ENCODE results near the gene CDYL. TPM values are rescaled to one million over a fixed set of nuclear protein-coding genes. Genes with fewer than 3 reads are reported as not detected.

Gene CDYL
- total RNA-seq, 1 donor from 2014 or later, result 31.9 TPM

GRCh38 chr6:4902363-4902762 is 126.2 kb downstream of the CDYL start:
- DNase-seq (ENCODE audit: extremely low spot score in 2 of 2), result peak in 1 of 2 donors; percentile 11
- no peaks in the 10 kb centered on the region for H3K36me3 ChIP-seq

GRCh38 chr6:4903121-4903520 is 126.9 kb downstream of the CDYL start:
- intact Hi-C loops (cut with DNase I), result no loop called here
- Histone ChIP-seq H3K9me3 (no peaks in the 10 kb centered on the region), H3K27me3 (no peaks in the 10 kb centered on the region), H3K4me1 (peaks cover 46% of the 10 kb centered on the region), H3K4me3 (no peak overlapping the region), H3K36me3 (no peaks in the 10 kb centered on the region), H3K27ac (no peak overlapping the region)
- TF ChIP-seq POLR2A (IDR thresholded peaks at IDR 0.05) (no peak), POLR2AphosphoS5 (IDR thresholded peaks at IDR 0.05; ENCODE audit: insufficient read depth in 1 of 2, low read depth in 1 of 2) (no peak), CTCF (IDR thresholded peaks at IDR 0.05) (no peak)
- no peak for DNase-seq (ENCODE audit: extremely low spot score in 2 of 2)

More at GRCh38 chr6:4902363-4902762, 126.2 kb downstream of the CDYL start:
- intact Hi-C loops (cut with DNase I), result no loop called here
- Histone ChIP-seq H3K9me3 (no peaks in the 10 kb centered on the region), H3K27me3 (no peaks in the 10 kb centered on the region), H3K4me3 (no peak overlapping the region), H3K27ac (no peak overlapping the region), H3K4me1 (peaks cover 39% of the 10 kb centered on the region)
- TF ChIP-seq POLR2A (IDR thresholded peaks at IDR 0.05) (no peak), CTCF (IDR thresholded peaks at IDR 0.05) (no peak), POLR2AphosphoS5 (IDR thresholded peaks at IDR 0.05; ENCODE audit: insufficient read depth in 1 of 2, low read depth in 1 of 2) (no peak)

- no peak overlapping the region for H3K4me3 ChIP-seq
- no peak for DNase-seq (ENCODE audit: extremely low spot score in 2 of 2)
- H3K27me3 ChIP-seq, result no peaks in the 10 kb centered on the region
- H3K4me1 ChIP-seq, result peaks cover 46% of the 10 kb centered on the region
- H3K9me3 ChIP-seq, result no peaks in the 10 kb centered on the region
- H3K36me3 ChIP-seq, result no peaks in the 10 kb centered on the region
- H3K27ac ChIP-seq, result peak overlapping the region; percentile 24
- TF ChIP-seq POLR2A (IDR thresholded peaks at IDR 0.05) (no peak), POLR2AphosphoS5 (IDR thresholded peaks at IDR 0.05; ENCODE audit: insufficient read depth in 1 of 2, low read depth in 1 of 2) (no peak), CTCF (IDR thresholded peaks at IDR 0.05) (no peak)
- intact Hi-C loops (cut with DNase I), result no loop called here
Measured at GRCh38 chr6:4903751-4904370, 127.7 kb downstream of the CDYL start.

- peak in 1 of 2 donors; percentile 34 for TF ChIP-seq POLR2AphosphoS5 (IDR thresholded peaks at IDR 0.05; ENCODE audit: insufficient read depth in 1 of 2, low read depth in 1 of 2)
- TF ChIP-seq POLR2A (IDR thresholded peaks at IDR 0.05), result no peak
- TF ChIP-seq CTCF (IDR thresholded peaks at IDR 0.05), result no peak
- Histone ChIP-seq H3K4me3 (no peak overlapping the region), H3K27me3 (no peaks in the 10 kb centered on the region), H3K4me1 (peaks cover 46% of the 10 kb centered on the region), H3K36me3 (no peaks in the 10 kb centered on the region), H3K27ac (peak overlapping the region; percentile 24), H3K9me3 (no peaks in the 10 kb centered on the region)
- no peak for DNase-seq (ENCODE audit: extremely low spot score in 2 of 2)
- intact Hi-C loops (cut with DNase I), result no loop called here
Measured at GRCh38 chr6:4904461-4905025, 128.3 kb downstream of the CDYL start.

- Histone ChIP-seq H3K9me3 (no peaks in the 10 kb centered on the region), H3K36me3 (no peaks in the 10 kb centered on the region), H3K4me1 (peaks cover 55% of the 10 kb centered on the region), H3K27ac (no peak overlapping the region), H3K4me3 (no peak overlapping the region), H3K27me3 (no peaks in the 10 kb centered on the region)
- intact Hi-C loops (cut with DNase I), result no loop called here
- no peak for TF ChIP-seq POLR2AphosphoS5 (IDR thresholded peaks at IDR 0.05; ENCODE audit: insufficient read depth in 1 of 2, low read depth in 1 of 2)
- TF ChIP-seq POLR2A (IDR thresholded peaks at IDR 0.05), result no peak
- no peak for TF ChIP-seq CTCF (IDR thresholded peaks at IDR 0.05)
- no peak for DNase-seq (ENCODE audit: extremely low spot score in 2 of 2)
Measured at GRCh38 chr6:4905826-4906225, 129.6 kb downstream of the CDYL start.
